HepG2 (cell line): Measurements from ENCODE around the gene CHMP4B.
A peak's percentile ranks its signal among the peaks of the same experiment; 100 is the strongest.

Source experiments
- AGO1 ChIP-seq: fragments of 200-400 bp; formaldehyde crosslinking; IDR thresholded peaks from 2 replicates; pipeline ENCODE4 v1.6.1; 2017; ENCODE audit warnings: mild to moderate bottlenecking, low read depth, low read length, moderate library complexity; ENCODE audit not compliant: poor library complexity, severe bottlenecking
- FOSL1 ChIP-seq: sonication (generic); formaldehyde crosslinking; IDR thresholded peaks from 2 replicates; pipeline ENCODE4 v1.9.0; 2021; ENCODE audit warnings: missing genetic modification reagents, borderline replicate concordance
- FOXA3 ChIP-seq: IDR thresholded peaks from 2 replicates; pipeline ENCODE4 v1.6.1; 2016; ENCODE audit warnings: missing genetic modification reagents, missing compliant biosample characterization
- KAT7 ChIP-seq: IDR thresholded peaks from 2 replicates; pipeline ENCODE4 v1.6.1; 2018; ENCODE audit warnings: borderline replicate concordance, missing compliant biosample characterization
- MYC ChIP-seq: sonication (generic); formaldehyde crosslinking; IDR thresholded peaks from 2 replicates; pipeline ENCODE4 v1.9.0; 2021; ENCODE audit warnings: missing genetic modification reagents, borderline replicate concordance
- ZNF547 ChIP-seq: sonication (generic); formaldehyde crosslinking; IDR thresholded peaks from 2 replicates; pipeline ENCODE4 v1.5.1; 2020; ENCODE audit warnings: mild to moderate bottlenecking, missing genetic modification reagents
- ZZZ3 ChIP-seq: sonication (generic); formaldehyde crosslinking; IDR thresholded peaks from 2 replicates; pipeline ENCODE4 v1.4.0; 2020; ENCODE audit warnings: missing genetic modification reagents, mild to moderate bottlenecking, borderline replicate concordance
- TF ChIP-seq, protein P1 (sequence below): sonication (generic); formaldehyde crosslinking; IDR thresholded peaks from 2 replicates; pipeline ENCODE4 v1.4.0; 2020; ENCODE audit warnings: missing genetic modification reagents
- TF ChIP-seq, protein P2 (sequence below): sonication (generic); formaldehyde crosslinking; IDR thresholded peaks from 2 replicates; pipeline ENCODE4 v1.5.0; 2020; ENCODE audit warnings: mild to moderate bottlenecking, missing genetic modification reagents, moderate library complexity
- TF ChIP-seq, protein P3 (sequence below): sonication (generic); formaldehyde crosslinking; IDR thresholded peaks from 2 replicates; pipeline ENCODE4 v1.5.0; 2020; ENCODE audit warnings: missing genetic modification reagents, mild to moderate bottlenecking, borderline replicate concordance

DNA sequence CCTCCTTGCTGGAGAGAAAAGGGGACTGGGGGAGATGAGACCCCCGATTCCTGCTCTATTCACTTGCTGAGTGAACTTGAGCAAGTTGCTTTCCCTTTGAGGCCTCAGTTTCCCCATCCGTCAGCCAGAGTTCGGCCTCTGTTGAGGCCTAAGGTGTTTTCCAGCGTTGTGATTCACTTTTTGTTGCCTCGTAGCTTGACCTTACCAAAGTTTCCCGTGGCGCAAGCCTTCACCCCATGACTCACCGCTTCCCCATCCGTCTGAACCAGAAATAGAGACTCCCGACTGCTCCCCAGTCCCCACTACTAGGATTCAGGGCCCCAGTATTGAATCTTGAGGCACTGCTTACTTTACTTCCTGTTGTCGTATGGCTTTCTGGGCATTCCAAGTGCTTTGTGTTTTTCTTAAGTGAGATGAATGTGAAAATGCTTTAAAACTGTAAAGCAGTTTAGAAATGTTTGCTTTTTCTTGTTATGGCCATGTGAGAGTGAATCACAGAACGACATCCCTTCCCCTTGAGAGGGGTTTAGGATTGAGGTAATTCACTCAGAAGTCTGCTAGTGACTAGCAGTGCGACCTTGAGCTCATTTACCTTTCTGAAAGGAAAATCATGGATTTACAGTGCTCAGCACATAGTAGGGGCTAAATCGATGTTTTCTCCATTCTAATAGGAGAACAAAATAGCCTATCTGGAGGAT is 1.2 kb downstream of the CHMP4B start:
- TF ChIP-seq AGO1 = no peak
- TF ChIP-seq, protein P1, sequence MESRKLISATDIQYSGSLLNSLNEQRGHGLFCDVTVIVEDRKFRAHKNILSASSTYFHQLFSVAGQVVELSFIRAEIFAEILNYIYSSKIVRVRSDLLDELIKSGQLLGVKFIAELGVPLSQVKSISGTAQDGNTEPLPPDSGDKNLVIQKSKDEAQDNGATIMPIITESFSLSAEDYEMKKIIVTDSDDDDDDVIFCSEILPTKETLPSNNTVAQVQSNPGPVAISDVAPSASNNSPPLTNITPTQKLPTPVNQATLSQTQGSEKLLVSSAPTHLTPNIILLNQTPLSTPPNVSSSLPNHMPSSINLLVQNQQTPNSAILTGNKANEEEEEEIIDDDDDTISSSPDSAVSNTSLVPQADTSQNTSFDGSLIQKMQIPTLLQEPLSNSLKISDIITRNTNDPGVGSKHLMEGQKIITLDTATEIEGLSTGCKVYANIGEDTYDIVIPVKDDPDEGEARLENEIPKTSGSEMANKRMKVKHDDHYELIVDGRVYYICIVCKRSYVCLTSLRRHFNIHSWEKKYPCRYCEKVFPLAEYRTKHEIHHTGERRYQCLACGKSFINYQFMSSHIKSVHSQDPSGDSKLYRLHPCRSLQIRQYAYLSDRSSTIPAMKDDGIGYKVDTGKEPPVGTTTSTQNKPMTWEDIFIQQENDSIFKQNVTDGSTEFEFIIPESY = no peak
- TF ChIP-seq FOSL1 (CRISPR knock-in tag) = peak; percentile 71; the same call in 1 of the 2 replicates
- TF ChIP-seq, protein P2, sequence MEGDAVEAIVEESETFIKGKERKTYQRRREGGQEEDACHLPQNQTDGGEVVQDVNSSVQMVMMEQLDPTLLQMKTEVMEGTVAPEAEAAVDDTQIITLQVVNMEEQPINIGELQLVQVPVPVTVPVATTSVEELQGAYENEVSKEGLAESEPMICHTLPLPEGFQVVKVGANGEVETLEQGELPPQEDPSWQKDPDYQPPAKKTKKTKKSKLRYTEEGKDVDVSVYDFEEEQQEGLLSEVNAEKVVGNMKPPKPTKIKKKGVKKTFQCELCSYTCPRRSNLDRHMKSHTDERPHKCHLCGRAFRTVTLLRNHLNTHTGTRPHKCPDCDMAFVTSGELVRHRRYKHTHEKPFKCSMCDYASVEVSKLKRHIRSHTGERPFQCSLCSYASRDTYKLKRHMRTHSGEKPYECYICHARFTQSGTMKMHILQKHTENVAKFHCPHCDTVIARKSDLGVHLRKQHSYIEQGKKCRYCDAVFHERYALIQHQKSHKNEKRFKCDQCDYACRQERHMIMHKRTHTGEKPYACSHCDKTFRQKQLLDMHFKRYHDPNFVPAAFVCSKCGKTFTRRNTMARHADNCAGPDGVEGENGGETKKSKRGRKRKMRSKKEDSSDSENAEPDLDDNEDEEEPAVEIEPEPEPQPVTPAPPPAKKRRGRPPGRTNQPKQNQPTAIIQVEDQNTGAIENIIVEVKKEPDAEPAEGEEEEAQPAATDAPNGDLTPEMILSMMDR = no peak
- 0 out of 2 replicates have a peak, but pooled peaks have one; percentile 14 for TF ChIP-seq FOXA3 (CRISPR knock-in tag)
- TF ChIP-seq ZZZ3 = no peak
- no peak for TF ChIP-seq KAT7 (CRISPR knock-in tag)
- TF ChIP-seq ZNF547 = no peak; the same call in 1 of the 2 replicates
- TF ChIP-seq, protein P3, sequence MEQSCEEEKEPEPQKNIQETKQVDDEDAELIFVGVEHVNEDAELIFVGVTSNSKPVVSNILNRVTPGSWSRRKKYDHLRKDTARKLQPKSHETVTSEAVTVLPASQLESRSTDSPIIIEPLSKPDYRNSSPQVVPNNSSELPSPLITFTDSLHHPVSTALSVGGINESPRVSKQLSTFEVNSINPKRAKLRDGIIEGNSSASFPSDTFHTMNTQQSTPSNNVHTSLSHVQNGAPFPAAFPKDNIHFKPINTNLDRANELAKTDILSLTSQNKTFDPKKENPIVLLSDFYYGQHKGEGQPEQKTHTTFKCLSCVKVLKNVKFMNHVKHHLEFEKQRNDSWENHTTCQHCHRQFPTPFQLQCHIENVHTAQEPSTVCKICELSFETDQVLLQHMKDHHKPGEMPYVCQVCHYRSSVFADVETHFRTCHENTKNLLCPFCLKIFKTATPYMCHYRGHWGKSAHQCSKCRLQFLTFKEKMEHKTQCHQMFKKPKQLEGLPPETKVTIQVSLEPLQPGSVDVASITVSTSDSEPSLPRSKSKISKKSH (CRISPR knock-in tag) = no peak
- no peak for TF ChIP-seq MYC (CRISPR knock-in tag)
